Stimulated activated CD8-positive, alpha-beta memory T cell treated with anti-CD3 and anti-CD28 coated beads, Interleukin-15, amount 100 ng/mL, for 1 hour (primary cell): ENCODE measurements around the gene DKK3.

ENCODE experiments used
- DNase-seq: peaks from one replicate; pipeline ENCODE4 v3.0.0-alpha.2; 2020; ENCODE audit warnings: low read depth

Gene DKK3

DNA sequence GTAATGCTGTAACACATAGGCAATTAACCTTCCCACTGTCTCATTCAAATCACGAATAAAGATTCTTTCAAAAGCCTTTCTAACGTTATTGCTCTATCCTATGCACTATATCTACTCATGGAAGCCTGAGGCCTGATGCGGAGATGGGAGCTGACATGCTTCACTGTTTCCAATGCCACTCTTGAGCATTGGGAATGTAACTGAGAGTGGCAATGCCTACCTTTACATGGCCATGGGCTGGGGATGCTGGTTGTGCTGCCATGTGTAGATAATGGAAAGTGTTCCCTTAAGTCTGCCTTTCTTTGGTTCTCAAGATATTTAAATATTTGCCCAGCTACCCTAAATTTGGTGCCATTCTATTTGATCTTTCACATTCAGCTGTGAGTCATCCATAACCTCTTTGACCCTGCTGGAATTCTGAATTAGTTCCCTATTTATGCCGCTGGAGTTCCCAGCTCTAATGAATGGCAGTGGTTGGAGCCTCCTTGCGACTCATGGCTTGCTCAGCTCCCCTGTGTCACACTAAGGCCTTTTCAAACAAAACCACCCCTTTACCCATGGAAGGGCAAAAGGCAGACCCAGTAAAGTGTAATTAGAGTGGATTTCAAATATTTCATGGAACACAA lies 21.4 kb upstream of the DKK3 start:
- DNase-seq, result no peak

DNA sequence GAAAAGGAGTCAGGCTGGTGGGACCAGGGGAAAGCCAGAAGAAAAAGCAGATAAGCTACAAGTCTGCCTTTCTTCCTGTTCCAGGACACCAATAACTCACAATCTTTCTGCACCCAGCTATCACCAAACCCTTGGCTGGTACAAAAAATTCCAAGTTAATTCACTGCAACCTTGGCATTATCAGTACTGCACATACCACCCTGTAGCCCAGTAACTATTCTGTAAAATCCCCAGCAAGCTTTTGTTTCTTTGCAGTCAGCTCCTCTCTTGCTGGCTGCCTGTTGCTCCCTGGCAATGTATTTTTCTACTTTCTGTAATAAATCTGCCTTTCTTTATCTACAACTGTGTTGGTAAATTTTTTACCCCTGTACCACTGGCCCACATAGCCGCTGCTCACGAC lies 20.7 kb upstream of the DKK3 start:
- DNase-seq, result no peak

DNA sequence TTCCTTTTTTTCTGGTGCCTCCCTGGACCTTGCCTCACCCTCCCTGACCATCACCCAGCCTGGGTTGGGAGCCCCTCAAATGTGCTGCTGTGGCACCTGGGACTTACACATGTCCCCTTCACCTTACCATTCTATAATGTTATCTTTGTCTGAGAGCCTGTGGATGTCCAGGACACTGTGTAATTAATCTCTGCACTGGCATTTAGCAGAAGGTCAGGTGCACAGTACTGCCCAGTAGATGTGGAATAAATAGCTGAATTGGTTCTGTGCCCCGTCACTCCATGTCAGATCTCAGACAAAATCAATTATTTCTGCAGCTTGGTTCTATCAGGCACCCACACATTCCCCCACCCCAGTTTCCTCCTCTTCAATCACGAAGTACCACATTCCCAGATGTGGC lies 19.9 kb upstream of the DKK3 start:
- no peak for DNase-seq

DNA sequence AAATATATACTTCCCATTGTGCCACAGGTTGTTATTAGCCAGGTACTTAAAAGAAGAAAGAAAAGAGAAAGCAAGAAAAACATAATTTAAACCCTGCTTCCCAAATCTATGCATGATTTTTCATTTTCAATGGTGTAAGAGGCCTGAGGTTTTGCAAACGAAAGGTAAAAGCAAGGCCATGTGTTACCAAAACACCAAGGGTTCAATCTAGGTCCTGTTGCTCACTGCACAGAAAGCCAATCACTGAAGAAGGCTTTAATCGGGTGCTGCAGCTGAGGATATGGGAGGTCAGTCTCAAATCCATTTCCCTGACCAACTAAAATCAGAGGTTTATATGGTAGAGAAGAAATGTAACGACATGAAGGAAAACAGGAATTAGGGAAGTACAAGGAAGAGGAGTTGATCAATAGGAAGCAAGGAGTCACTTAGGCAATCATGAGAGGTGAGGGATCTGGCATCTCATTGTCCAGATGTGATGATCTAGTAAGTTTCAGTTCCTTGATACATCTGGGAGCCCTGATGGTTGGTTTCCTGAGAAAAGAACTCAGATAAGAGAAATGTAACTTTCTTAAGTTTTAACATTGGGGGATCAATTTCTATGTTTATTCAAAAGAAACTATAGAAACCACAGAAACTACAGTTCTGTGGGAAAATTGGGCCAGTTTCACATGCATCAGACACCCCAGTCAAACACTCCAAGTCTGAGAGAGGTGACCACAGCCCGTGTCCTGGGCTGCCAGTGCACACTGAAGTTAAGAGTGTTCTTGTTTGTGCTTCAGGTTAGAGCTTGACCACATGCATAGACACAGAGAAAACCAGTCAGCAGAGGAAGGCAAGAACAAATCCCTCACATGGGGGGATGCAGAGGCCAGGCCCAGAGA lies 18.1 kb upstream of the DKK3 start:
- no peak for DNase-seq

DNA sequence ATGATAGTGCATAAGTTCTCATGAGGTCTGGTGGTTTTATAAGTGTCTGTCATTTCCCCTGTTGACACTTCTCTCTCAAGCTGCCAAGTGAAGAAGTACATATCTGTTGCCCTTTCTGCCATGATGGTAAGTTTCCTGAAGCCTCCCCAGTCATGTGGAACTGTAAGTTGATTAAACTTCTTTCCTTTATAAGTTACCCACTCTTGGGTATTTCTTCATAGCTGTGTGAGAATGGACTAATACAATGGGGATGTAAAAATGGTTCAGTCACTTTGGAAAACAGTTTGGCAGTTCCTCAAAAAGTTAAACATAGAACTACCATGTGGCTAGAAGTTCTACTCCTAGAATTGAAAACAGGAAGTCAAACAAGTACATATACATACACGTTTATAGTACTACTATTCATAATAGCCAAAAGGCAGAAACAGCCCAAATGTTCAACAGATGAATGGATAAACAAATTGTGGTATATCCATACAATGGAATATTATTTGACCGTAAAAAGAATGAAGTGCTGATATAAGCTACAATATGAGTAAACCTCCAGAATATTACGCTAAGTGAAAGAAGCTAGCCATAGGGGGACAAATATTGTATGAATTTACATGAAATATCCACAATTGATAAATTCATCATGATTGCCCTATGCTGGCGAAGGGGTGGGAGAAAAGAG lies 16.0 kb upstream of the DKK3 start:
- no peak for DNase-seq

DNA sequence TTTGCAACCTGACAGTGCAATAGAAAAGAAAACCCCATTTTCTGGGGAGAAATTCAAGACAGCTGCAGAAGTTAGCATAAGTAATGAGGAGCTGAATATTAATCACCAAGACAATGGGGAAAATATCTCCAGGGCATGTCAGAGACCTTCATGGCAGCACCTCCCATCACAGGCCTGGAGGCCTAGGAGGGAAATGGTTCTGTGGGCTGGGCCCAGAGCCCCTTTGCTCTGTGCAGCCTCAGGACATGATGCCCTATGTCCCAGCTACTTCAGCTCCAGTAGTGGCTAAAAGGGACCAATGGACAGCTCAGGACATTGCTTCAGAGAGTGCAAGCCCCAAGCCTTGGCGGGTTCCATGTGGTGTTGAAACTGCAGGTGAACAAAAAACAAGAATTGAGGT lies 14.6 kb upstream of the DKK3 start:
- DNase-seq, result no peak

DNA sequence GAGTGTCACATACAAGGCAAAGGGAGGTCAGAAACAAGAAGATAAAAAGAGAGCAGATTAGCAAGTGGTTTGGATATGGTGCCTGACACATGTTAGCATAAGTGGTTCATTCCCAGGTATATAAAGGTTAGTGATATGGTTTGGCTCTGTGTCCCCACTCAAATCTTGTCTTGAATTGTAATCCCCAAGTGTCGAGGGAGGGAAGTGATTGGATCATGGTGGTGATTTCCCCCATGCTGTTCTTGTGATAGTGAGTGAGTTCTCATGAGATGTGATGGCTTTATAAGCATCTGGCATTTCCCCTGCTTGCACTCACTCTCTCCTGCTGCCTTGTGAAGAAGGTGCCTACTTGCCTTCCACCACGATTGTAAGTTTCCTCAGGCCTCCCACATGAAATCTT lies 12.1 kb upstream of the DKK3 start:
- DNase-seq, result no peak

DNA sequence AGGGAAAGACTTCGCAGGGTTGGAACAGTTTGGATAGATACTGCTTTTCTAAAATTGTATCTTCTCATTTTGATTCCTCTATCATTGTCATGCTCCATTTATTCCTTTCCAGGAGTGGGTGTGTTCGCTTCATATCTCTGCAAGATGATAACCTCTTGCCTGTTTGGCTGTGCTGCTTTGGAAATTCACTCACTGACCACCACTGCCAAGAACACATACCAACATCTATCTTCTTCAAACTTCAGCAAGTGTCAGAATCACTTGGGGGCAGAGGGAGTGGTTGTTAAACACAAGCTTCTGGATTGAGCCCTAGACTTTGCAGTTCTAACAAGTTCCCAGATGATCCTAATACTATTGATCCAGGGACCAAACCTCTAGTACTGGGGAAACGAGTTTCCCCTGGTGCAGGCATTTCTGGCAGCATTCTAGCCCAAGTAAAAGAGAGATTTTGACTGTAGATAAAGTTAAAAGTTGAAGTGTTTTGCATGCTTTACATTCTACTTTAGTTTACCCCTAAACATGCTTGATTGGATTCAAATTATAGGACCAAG lies 11.5 kb upstream of the DKK3 start:
- no peak for DNase-seq

DNA sequence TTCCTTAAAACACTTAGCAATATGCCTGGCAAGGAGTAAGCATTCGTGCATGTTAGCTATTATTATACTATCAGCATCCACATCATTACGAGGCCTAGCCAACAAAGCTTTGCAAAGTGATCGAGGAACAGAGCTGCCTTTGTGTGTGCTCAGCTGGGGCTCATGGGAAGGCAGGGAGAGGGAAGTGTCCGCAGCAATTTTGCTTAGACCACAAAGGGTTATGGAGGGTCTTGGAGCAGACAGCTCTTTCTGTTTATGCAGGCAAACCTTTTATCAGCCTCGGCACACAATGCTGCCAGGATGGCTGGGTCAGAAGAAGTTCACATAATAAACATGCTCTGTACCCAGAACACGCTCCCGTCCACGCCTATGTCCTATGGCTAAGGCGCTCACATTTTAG lies 10.9 kb upstream of the DKK3 start:
- DNase-seq, result no peak

DNA sequence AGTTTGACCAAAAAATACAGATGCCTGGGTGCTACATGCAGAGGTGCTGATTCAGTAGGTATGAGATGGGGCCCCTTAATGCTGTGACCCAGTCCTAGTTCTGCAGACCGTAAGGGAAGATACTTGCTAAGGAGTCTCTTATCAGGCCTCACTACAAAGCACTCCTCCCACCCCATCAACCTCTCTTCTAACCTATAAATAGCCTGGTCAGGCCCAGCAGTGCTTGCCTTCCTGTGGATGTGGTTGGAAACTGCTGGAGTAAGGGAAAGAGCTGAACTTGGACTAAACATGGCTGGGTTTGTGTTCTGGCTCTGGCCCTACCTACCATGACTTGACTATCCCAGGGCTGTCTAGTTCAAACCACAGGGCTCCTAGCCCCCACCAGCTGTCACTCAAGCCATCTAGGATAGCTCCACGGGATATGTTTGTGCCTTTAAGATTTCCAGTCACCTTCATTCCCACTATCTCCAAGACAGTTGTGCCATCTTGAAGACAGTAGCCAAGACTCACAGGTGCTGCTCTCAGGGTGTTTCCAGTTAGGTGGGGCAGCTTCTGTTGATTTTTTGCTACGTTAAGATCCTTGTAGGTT lies 9.5 kb upstream of the DKK3 start:
- DNase-seq, result no peak

DNA sequence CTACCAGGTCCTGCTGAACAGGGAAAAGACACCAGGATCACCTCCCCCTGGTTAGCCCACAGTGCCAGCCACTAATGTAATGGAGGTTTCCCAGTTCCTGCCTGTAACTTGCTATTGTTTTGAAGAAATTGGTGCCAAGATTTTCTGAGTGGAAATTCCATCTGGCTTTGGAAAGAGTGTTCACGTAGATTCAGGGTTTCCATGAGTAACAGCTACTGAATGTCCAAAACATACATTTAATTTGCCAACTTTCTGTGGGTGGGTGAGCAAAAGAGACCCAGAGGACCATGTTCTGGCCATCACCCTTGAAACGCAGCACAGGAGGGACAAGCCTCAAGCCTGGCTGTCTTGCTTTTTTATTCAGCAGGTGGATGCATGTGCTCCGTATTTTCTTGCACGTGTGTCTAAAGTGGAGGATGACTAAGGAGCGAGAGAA lies 8.8 kb upstream of the DKK3 start:
- no peak for DNase-seq

DNA sequence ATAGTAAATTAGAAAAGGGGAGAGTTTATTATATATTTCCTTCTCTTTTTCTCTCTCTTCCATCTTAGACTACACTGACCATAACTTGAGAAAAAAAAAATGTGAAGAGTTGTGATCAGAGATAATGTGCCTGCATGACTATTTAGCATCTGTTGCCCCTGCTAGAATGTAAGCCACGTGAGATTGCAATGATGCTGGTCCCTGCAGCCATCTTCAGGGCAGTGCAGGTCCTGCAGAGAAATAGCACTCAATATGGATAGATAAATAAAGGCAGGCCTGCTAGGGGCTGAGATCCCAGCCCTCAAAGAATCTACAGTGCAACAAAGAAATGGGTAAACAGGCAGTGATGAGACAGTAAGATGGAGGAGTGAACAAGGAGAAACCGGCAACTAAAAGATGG lies 7.8 kb upstream of the DKK3 start:
- DNase-seq, result no peak

DNA sequence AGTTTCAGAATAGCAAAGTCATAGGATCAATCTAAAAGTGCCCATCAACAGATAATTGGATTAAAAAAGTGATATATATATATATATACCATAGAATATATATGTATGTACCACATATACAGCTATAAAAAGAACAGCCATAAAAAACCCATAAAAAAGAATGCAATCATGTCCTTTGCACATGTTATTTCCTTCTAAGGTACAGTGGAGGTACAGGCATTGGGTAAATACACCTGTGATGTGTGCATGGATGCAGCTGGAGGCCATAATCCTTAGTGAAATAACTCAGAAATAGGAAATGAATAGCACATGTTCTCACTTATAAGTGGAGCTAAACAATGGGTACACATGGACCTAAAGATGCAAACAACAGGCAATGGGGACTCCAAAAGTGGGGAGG lies 7.1 kb upstream of the DKK3 start:
- no peak for DNase-seq

DNA sequence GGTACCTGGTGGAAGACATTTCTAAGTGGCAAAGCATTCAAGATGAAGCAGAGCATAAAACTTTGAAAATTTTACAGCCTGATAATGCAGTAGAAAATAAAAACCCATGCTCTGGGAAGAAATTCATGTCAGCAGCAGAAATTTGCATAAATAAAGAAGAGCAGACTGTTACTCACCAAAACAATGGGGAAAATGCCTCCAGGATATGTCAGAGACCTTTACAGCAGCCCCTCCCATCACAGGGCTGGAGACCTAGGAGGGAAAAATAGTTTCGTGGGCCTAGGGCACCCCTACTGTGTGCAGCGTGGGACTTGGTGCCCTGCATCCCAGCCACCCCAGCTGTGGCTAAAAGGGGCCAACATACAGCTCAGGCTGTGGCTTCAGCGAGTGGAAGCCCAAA lies 5.4 kb upstream of the DKK3 start:
- DNase-seq, result no peak

DNA sequence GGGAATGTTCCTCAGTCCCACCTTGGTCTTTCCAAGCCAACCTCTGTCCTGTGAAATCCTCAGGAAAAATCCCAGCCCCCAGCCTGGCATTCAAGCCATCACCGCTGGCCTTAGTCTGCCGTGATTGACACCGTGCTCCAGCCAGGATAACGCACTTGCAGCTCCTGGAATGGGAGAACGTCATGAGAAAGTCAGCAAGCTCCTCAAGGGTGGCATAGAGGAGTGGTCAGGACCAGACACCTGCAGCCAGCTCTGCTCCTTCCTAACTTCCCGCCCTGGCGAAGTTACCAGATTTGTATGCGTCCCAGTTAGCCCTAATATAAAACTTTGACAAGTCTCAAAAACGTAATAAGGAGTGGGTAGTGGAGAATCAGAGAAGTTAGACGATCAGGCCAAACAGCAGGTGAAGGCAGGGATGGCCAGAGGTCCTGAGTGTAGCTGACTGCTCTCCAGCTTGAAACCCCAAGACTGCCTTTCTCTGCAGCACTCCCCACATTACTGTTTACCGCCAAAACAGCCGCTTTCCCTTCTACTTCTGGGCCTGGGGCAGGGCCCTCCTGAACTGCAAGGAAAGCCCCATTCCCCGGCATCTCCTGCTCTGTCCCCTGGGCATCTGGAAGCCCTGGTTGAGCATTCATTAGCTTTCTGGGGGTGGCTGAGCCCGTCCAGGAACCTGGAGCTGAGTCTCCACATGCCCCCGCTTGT lies 1.3 kb upstream of the DKK3 start:
- no peak for DNase-seq

DNA sequence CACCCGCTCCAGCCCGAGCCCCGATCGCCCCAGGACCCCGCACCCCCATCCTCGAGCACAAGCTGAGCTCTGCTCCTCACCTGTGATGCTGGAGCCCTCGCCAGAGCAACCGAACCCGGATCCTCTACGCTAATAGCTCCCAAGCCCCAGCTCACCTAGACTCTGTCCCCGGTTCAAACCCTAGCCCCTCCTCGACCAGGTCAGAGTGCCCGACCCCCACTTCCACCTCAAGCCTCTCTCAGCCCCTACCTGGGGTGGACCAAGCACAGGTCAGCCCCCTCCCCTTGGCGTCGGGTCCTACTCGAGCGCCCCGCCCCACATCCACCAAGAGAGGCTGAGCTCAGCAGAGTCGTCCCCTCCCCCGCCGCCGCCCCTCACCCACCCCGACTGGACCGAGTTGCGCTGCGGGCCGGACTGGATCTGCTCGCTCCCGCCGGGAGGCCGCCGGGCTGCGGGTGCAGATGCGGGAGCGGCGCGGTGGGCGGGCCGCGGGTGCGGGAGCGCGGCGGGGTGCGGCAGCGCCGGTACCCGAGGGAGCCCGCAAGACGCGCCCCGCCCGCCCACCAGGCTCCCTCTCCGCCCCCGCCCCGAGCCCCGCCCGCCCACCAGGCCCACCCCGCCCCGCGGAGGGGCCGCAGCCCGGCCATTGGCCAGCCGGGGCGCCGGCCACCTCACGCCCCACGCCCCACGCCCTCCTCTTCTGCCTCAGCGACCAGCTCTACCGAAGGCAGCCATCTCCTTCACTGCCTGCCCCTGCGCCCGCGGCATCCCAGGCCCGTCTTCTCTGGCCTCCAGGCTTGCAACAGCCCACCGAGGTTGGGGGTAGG lies 577 bp upstream of the DKK3 start:
- no peak for DNase-seq

DNA sequence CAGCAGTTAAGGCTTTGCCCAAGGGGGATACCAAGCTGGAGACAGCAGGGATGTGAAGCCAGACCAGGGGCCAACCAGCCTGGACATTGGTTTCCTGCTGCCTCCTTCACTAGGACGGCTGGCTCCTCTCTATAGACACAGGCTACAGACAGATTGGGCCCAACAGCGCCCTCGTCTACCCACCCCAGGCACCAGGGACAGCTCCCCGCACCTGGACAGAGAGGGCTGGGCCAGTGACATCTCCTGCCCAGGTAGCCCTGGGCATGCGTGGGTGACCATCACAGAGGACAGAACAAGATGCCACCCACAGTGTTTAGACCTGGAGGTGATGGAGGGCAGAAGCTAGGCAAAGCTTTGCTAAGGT lies 1.2 kb downstream of the DKK3 start:
- DNase-seq, result no peak

DNA sequence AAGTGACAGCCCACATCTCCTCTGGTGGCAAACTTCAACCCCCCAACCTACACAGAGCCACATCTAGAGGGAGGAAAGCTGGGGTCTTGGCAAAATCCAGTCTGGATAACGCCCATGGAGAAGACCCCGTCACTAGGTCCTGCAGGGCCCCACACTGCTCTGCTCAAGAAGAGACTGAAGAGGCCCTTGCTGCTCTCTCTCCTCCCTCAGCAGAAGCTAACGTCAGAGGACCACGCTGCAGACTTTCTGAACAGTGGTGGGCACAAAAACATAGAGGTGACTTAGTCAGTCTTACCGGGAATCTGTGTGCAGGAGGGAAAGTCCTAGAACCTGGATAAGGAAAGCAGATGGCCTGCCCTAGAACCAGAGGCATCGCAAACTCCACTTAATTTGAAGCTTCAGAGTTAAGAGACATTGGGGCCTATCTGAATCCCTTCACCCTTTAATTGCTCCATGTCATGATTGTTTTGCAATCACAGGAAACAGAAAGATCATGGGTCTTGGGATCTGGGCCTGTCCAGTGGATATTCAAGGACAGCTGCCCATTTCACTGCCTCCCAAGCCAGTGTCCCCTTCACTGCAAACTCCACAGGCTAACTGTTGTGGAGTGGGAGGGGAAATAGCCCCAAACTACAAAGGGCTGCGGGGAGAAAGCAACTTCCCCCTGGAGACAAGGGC lies 1.7 kb downstream of the DKK3 start:
- DNase-seq, result no peak

DNA sequence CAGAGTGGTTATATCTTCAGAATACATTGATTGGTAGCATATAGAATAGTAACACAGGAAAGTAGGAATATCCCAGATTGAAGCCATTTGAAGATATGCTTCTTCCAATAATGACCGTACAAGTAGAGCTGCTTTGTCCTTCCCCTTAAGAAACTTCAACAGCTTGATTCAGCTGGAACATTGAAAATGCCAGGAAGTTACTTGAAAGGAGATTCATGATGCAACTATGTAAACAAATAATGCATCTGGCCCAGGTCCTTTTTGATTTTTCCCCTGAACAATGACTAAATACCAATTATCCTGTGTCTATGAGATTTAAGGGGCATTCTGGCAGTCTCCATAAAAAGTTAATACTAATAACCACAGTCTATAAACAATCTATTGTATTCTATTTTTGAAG lies 3.0 kb downstream of the DKK3 start:
- no peak for DNase-seq

DNA sequence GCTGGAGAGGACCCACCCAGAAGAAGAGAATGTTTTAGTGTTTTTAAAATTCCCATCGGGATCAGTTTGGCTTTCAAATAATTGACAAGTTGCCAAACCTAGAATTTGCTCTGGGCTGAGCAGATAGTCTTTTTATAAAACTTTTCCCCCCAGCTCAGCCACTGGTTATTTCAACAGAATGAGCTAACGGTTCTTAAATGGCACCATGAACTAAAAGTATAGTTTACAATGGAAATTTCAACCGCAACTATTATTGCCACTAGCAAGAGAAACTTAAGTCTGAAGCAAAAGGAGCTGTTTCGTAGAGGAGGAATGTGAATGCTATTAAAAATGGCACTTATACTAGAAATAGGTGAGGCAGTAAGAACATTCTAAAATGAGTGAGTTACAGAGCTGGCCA lies 3.4 kb downstream of the DKK3 start:
- no peak for DNase-seq

DNA sequence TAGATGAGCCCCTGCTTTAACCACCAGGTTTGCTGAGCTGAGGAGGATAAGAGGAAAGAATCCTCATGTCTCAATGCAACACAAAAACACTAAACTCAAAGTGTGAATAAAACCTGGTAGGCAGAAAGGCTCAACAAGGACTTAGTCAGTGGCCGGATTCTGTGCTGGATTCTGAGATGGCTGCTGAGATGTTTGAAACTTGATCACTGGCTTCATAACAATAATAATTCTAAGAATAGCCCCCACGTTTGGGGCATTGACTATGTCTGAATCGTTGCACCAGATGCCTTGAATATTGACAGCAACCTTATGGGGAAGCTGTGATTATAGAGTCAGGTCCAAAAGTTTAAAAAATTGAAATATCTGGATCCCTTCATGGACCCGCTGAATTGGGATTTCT lies 4.6 kb downstream of the DKK3 start:
- DNase-seq, result no peak
